CD4-positive, alpha-beta T cell (primary cell): ENCODE measurements around the gene CHADL. TPM values are rescaled to one million over a fixed set of nuclear protein-coding genes. Genes with fewer than 3 reads are reported as not detected.
A peak's percentile ranks its signal among the peaks of the same experiment; 100 is the strongest.

ENCODE experiments used
- ATAC-seq: fragments of 200-7000 bp; cut with Tn5 transposase; one replicate; pipeline ENCODE4 v1.10.0; 2022; ENCODE audit warnings: mild to moderate bottlenecking; ENCODE audit not compliant: poor library complexity
- CTCF ChIA-PET: fragments of 350-600 bp; sonication (Branson Sonifier 250); formaldehyde crosslinking; loops from one replicate; lab custom pipeline; 2021; ENCODE audit warnings: antibody characterized with exemption, inconsistent platforms; lab: Charles Lee
- POLR2A ChIA-PET: fragments of 350-600 bp; sonication (Branson Sonifier 250); formaldehyde crosslinking; loops from one replicate; lab custom pipeline; 2021; ENCODE audit warnings: antibody characterized with exemption, inconsistent platforms; lab: Charles Lee
- DNase-seq, 14 experiments: peaks; one replicate each; pipeline ENCODE4 v3.0.0-alpha.2; 2013 to 2020; ENCODE audit warnings: mixed read lengths in 2 of 14
- H3K27ac ChIP-seq, 2 donors: one replicate each; pipeline versions ENCODE4 v1.5.1 to v1.7.0; 2013; ENCODE audit warnings: low read length in 2 of 2, low read depth in 1 of 2, mild to moderate bottlenecking in 1 of 2
- H3K27me3 ChIP-seq, 2 experiments: 1 replicate in 1 of 2; 2 replicates in 1 of 2; pipeline versions ENCODE4 v1.6.1 to v1.7.0; 2013; ENCODE audit warnings: low read length in 2 of 2, control low read depth in 1 of 2, mild to moderate bottlenecking in 1 of 2, moderate library complexity in 1 of 2; ENCODE audit not compliant: insufficient read depth in 2 of 2, control insufficient read depth in 1 of 2
- H3K36me3 ChIP-seq: one replicate; pipeline ENCODE4 v1.6.1; 2013; ENCODE audit warnings: low read length, control low read depth; ENCODE audit not compliant: insufficient read depth
- H3K4me1 ChIP-seq: one replicate; pipeline ENCODE4 v1.6.1; 2013; ENCODE audit warnings: low read length, control low read depth; ENCODE audit not compliant: insufficient read depth
- H3K4me3 ChIP-seq: one replicate; pipeline ENCODE4 v1.5.1; 2013; ENCODE audit warnings: mild to moderate bottlenecking, low read length, moderate library complexity
- H3K9me3 ChIP-seq, 2 experiments: 1 replicate in 1 of 2; 2 replicates in 1 of 2; pipeline versions ENCODE4 v1.6.1 to v1.7.0; 2013; ENCODE audit warnings: low read length in 2 of 2, mild to moderate bottlenecking in 2 of 2, control low read depth in 1 of 2, moderate library complexity in 1 of 2; ENCODE audit not compliant: control insufficient read depth in 1 of 2, insufficient read depth in 1 of 2
- H3K27ac Mint-ChIP-seq: one replicate; pipeline ENCODE4 v1.8.0; 2020; ENCODE audit warnings: mixed read lengths
- H3K27me3 Mint-ChIP-seq: one replicate; pipeline ENCODE4 v1.8.0; 2021; ENCODE audit warnings: mixed read lengths
- H3K36me3 Mint-ChIP-seq: one replicate; pipeline ENCODE4 v1.8.0; 2021; ENCODE audit warnings: low read depth, mixed read lengths
- H3K4me1 Mint-ChIP-seq: one replicate; pipeline ENCODE4 v1.8.0; 2021; ENCODE audit warnings: low read depth, mixed read lengths
- H3K4me3 Mint-ChIP-seq: one replicate; pipeline ENCODE4 v1.8.0; 2020; ENCODE audit warnings: mild to moderate bottlenecking, mixed read lengths
- H3K9me3 Mint-ChIP-seq: one replicate; pipeline ENCODE4 v1.8.0; 2020; ENCODE audit warnings: mixed read lengths
- intact Hi-C, 2 experiments: fragments of 100-400 bp; cut with DNase I in 1 of 2; cut with micrococcal nuclease in 1 of 2; formaldehyde crosslinking; loops; one replicate each; pipeline versions ENCODE4 v1.15.1 to v1.9.0; 2023 to 2025; cut with DNase I, micrococcal nuclease
- total RNA-seq, 174 experiments: library from RNA in 2 of 174; stranded (reverse) in 2 of 174; gene quantifications; one replicate each; pipeline ENCODE4 v1.2.3 and lab custom pipeline; 2021 to 2026
- TF ChIP-seq, protein P1 (sequence below): fragments of 200-600 bp; IDR thresholded peaks from one replicate; pipeline ENCODE4 v1.8.0; 2022; ENCODE audit warnings: antibody characterized with exemption, mild to moderate bottlenecking

Gene CHADL
- total RNA-seq, 2 experiments from 2014 or later, result 1.7 to 1.8 TPM

DNA sequence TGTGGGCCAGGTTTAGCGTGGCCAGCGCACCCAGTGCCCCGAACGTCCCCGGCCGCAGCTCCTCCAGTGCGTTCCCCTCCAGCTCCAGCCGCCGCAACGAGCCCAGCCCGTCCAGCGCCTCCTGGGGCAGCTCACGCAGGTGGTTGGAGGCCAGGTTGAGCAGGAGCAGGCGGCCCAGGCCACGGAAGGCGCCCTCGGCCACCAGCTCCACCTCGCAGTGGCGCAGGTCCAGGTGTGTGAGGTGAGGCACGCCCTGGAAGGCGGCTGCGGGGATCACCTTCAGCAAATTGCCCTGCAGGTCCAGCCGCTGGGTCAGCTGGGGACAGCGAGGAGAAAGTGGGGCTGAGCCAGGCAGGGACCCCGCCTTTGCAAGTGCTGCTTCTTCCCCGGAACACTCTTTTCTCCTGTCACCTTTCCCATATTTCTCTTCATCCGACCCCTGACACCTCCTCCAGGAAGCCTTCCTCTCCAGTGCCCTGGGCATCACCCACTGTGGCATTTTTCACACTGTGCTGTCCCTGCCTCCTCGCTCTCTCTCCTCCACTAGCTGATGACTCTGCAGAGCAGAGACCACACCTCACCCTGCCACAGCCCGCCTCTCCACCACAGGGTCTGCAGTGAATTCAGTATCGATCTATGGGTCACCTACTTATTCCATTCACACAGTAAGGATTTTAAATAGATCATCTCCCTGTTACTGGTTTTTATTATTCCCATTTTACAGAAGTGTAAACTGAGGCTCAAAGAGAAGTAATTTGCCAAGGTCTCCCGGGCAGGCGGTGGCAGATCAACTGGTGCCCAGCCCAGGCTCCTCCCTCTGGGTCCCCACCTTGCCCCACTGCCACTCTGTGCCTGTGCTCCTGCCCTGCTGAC, 1.9 kb downstream of the CHADL start:
- DNase-seq (no peak), ATAC-seq (no peak)
- H3K4me1 ChIP-seq, result peaks cover 16% of the 10 kb centered on the region
- CTCF ChIA-PET, result interaction anchor here (1.7 to 1.9 kb wide), 3 partner anchors 31 to 317 kb away, joined by 7 to 49 read pairs (median 10); partner anchors contain the start of gene ZC3H7B
- TF ChIP-seq, protein P1, sequence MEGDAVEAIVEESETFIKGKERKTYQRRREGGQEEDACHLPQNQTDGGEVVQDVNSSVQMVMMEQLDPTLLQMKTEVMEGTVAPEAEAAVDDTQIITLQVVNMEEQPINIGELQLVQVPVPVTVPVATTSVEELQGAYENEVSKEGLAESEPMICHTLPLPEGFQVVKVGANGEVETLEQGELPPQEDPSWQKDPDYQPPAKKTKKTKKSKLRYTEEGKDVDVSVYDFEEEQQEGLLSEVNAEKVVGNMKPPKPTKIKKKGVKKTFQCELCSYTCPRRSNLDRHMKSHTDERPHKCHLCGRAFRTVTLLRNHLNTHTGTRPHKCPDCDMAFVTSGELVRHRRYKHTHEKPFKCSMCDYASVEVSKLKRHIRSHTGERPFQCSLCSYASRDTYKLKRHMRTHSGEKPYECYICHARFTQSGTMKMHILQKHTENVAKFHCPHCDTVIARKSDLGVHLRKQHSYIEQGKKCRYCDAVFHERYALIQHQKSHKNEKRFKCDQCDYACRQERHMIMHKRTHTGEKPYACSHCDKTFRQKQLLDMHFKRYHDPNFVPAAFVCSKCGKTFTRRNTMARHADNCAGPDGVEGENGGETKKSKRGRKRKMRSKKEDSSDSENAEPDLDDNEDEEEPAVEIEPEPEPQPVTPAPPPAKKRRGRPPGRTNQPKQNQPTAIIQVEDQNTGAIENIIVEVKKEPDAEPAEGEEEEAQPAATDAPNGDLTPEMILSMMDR, result no peak
- intact Hi-C loops, result loop anchor here (5.0 to 10.0 kb wide), 2 partner anchors 37 to 84 kb away; no protein-coding TSS in a partner anchor
- Mint-ChIP-seq H3K27me3 (no peaks in the 10 kb centered on the region), H3K36me3 (no peaks in the 10 kb centered on the region), H3K4me1 (peaks cover 5% of the 10 kb centered on the region), H3K4me3 (peak overlapping the region; percentile 90), H3K9me3 (no peaks in the 10 kb centered on the region), H3K27ac (peak overlapping the region; percentile 76)
- H3K27me3 ChIP-seq, result no peaks in the 10 kb centered on the region
- POLR2A ChIA-PET, result interaction anchor here (1.0 to 2.4 kb wide), 14 partner anchors 14 to 1030 kb away, joined by 3 to 39 read pairs (median 6); partner anchors contain the start of genes PHF5A, RANGAP1, RBX1 and TEF
- no peak overlapping the region for H3K27ac ChIP-seq
- no peak overlapping the region for H3K4me3 ChIP-seq
- no peaks in the 10 kb centered on the region for H3K36me3 ChIP-seq
- H3K9me3 ChIP-seq, result no peaks in the 10 kb centered on the region

DNA sequence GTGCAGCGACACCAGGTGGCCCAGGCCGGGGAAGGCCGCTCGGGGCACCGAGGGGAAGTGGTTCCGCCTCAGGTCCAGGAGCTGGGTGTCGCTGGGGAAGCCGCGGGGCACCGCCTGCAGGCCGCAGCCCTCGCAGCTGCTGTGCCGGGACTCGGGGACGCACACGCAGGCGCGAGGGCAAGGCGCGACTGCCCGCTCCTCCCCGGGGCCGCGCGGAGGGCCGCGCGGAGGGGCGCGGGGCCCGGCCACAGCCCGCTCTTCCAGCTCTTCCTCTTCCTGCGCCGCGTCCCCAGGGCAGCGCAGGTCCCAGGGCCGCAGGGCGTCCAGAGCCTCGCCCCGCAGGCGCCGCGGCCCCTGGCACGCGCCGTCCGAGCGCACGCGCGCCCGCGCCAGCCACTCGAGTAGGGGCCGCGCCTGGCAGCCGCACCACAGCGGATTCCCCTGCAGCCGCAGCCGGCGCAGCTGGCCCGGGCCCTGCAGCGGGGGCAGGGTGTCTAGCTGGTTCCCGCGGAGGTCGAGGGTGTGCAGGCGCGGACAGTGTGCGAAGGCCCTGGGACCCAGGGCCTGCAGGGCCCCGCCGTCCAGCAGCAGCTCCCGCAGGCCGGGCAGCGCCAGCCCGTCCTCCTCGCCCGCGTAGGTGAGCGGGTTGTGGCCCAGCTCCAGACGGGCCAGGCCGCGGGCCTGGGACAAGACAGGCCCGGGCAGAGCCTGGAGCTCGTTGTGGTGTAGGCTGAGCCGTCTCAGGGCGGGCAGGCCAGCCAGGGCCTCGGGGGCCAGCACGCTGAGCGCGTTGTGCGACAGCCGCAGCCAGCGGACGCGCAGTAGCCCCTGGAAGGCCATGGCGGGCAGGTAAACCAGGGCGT, 2.8 kb downstream of the CHADL start:
- Mint-ChIP-seq H3K9me3 (no peaks in the 10 kb centered on the region), H3K4me1 (peaks cover 5% of the 10 kb centered on the region), H3K27ac (no peak overlapping the region), H3K4me3 (peak overlapping the region; percentile 73), H3K27me3 (no peaks in the 10 kb centered on the region), H3K36me3 (no peaks in the 10 kb centered on the region)
- peak overlapping the region; percentile 44 for H3K4me3 ChIP-seq
- intact Hi-C loops, result loop anchor here (1.0 to 10.0 kb wide), 3 partner anchors 36 to 316 kb away; no protein-coding TSS in a partner anchor
- H3K4me1 ChIP-seq, result peaks cover 16% of the 10 kb centered on the region
- TF ChIP-seq, protein P1, result no peak
- no peaks in the 10 kb centered on the region for H3K36me3 ChIP-seq
- no peaks in the 10 kb centered on the region for H3K9me3 ChIP-seq
- H3K27me3 ChIP-seq, result no peaks in the 10 kb centered on the region
- no peak overlapping the region for H3K27ac ChIP-seq
- POLR2A ChIA-PET, result interaction anchor here (0.5 to 2.4 kb wide), 22 partner anchors 15 to 1074 kb away, joined by 3 to 39 read pairs (median 4); partner anchors contain the start of genes EP300, L3MBTL2, PHF5A and RANGAP1
- ATAC-seq (peak; percentile 96), DNase-seq (peak; percentile 74 to 92 (median 84))
- CTCF ChIA-PET, result interaction anchor here (0.5 to 1.9 kb wide), 25 partner anchors 11 to 698 kb away, joined by 3 to 49 read pairs (median 5); partner anchors contain the start of genes EP300, L3MBTL2, RANGAP1 and ZC3H7B
